NCI-H2196 treated with DMSO at 0.1 percent for 48 hours (cell line): Measurements from ENCODE around the gene LRP10.

Experiments used
- DNase-seq: peaks from one replicate; lab custom pipeline; 2025; ENCODE audit not compliant: unreplicated experiment; lab: John Stamatoyannopoulos, UW

The LRP10 gene

DNA sequence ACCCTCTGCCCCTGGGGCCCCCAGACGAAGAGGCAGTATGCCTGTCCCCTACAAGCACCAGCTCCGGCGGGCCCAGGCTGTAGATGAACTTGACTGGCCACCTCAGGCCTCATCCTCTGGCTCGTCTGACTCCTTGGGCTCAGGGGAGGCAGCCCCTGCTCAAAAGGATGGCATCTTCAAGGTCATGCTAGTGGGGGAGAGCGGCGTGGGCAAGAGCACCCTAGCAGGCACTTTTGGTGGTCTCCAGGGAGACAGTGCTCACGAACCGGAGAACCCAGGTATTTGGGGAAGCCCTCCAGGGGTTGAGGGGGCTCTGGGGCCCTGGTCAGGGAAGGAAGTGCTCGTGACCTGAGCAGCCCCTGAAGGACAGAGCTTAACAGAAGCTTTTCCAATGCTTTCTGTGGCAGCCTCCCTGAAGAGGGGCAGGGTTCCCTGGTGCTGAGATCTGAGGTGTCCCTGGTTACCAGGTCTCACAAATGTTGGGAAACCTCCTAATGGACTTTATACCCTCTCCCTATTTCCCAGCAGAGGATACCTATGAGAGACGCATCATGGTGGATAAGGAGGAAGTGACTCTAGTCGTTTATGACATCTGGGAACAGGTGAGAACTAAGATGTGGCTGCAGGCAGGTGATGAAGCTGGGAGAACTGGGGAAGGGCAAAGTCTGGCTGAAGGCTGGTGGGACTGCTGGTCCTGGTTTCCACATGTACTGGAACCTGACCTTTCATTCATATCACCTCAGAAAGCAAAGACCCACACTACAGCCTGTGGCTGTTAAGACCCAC, 13.4 kb downstream of the LRP10 start:
- no peak for DNase-seq

DNA sequence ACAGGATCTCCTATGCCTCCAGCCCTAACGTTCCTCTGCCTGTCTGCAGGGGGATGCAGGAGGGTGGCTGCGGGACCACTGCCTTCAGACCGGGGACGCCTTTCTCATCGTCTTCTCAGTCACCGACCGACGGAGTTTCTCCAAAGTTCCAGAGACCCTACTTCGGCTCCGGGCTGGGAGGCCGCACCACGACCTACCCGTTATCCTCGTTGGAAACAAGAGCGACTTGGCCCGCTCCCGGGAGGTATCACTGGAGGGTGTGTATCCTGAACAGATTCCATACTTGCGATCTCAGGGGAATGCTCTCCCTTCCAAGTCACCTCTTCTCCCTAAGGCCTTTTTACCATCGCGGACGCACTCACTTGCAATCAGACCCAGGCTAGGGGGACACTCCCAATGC, 14.4 kb downstream of the LRP10 start:
- DNase-seq = no peak

DNA sequence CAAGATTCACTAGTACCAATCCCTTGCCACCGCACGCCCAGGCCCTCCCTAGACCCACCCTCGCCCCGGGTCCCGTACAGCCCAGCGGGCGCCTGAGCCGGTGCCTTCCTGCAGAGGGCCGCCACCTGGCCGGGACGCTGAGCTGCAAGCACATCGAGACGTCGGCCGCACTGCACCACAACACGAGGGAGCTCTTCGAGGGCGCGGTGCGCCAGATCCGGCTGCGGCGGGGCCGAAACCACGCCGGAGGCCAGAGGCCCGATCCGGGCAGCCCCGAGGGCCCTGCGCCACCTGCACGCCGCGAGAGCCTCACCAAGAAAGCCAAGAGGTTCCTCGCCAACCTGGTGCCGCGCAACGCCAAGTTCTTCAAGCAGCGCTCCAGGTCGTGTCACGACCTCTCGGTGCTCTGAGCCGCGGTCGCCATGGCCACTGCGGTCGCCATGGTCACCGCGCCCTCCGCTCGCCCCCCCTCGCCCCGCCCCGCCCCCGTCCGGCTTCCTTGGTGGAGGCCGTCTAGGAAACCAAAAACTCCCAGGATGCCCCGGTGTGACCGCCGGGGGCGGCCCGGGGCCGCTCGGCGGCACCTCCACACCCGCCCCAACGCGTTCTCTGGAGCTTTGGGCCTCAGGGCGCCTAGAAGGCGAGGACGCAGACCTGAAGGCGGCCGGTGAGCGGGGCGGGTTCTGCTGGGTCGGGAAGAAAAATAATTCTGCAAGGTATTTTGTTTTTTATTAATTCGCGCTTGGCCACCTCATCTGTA, 15.1 kb downstream of the LRP10 start:
- peak; percentile 63 for DNase-seq

DNA sequence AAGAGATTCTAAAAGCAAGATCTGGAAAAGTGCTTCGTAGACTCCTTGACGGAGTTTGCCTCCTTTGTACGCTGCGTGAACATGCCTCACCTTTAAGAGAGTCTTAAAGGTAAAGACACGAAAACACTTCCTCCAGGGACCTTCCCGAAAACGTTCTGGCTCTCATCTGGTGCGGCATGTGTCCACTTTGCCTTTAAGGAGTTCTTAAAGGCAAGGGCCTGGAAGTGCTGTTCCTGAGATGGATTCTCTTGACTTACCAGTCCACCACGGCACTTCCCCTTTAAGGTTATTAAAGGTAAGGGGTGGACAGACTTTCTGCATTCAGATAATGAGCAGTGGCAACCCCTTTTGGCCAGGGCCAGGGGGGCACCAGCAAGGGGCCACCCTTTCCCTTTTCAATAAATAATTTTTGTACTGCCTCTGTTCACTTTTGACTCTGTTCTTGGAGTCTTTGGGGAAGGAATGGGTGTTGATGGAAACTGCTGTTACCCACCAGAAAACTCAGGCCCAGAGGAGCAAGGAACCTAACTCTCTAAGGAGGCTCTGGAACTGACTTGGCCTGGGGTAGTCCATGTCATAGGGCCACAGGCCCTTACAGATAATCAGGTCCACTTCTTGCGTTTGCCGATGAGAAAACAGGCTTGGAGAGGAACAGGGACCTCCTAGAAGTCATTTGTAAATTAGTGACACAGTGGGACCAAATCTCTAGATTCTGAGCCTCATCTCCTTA, 15.9 kb downstream of the LRP10 start:
- peak; percentile 91 for DNase-seq

DNA sequence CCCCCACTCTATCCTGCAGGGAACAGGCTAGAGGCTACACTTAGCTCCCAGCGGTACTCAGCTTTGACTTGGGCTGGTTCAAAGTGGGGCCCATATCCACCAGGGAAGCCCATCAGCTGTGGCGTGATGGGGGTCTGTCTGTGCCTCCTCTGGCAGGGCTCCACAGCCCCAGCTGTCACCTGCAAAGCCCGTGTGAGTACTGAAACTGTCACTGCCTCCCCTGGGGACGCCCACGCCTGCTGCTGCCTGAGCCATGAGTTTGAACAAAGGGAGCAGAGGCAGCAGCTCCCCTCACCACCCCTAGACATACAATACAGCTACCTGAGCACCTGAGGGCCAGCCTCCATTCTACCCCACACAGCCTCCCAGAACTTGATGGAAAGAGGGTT, 16.4 kb downstream of the LRP10 start:
- no peak for DNase-seq

DNA sequence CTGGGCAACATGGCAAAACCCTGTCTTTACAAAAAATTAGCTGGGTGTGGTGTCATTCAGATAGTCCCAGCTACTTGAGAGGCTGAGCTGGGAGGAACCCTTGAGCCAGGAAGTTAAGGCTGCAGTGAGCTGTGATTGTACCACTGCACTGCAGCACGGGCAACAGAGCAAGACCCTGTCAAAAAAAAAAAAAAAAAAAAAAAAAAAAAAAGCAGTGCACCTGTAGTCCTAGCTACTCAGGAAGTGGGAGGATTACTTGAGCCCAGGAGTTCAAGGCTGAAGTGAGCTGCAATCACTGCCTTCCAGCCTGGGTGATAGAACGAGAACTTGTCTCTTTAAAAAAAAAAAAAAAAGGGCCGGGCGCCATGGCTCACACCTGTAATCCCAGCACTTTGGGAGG, 17.1 kb downstream of the LRP10 start:
- no peak for DNase-seq

DNA sequence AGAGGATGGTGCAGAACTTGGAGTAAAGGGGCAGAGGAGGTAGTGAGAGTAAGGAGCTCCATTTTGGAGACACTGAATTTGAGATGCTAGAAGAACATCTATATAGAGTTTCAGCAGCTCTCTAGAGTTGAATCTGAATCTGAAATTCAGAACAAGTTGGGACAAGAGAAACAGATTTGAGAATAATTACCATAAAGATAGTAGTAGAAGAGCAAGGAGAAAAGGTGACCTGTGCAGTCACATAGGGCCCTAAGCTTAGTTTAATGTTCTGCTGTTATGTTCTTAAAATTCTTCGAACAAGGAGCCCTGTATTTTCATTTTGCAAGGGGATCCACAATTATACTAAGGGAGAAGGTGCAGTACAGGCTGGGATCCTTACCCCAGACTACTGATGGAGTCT, 18.9 kb downstream of the LRP10 start:
- no peak for DNase-seq

DNA sequence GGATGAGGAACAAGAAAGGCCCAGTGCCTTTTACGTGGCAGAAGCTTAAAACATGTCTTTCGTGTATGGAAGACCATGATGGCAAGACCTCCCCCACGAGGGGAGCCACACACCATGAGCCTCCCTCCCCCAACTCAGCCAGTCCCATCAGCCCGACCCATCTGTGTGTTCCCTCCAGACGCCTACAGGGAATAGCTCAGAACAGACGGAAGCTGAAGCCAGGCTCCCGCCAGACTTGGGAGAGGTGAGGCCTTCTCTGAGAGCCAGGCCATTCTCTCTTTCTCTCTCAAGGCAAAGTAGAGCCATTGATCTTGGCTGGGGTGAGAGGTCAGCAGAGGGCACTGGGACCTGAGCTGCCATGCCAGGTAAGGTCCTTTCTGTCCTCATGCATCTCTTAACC, 20.9 kb downstream of the LRP10 start:
- no peak for DNase-seq

DNA sequence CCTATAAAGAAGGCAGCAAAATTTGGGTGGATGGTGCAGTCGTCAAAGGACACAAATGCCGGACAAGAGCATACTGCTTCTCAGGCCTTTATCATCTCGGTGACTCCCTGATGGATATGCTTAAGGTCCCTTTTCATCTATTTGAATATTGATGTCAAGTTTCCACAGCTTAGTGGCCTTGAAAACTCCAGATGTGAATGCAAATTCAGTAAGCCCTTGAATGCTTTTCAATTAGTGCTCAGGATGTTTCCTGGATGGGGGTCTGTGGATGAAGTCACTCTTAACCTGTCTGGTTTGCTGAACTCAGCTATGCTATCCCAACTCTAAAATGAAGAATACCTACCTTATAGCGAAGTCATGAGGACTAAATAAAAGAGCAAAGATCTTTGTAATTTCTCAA, 22.2 kb downstream of the LRP10 start:
- DNase-seq = no peak

DNA sequence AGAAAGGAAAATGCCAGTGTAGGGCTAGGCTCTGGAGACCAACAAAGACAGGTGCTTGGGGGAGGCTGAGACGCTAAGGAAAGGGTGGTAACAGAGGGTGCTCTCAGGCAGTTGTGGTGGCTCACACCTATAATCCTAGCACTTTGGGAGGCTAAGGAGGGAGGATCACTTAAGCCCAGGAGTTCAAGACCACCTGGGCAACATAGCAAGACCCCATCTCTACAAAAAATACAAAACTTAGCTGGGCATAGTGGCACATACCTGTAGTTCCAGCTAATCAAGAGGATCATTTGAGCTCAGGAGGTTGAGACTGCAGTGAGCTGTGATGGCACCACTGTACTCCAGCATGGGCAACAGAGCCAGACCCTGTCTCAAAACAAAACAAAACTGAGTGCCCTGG, 23.9 kb downstream of the LRP10 start:
- DNase-seq = no peak

DNA sequence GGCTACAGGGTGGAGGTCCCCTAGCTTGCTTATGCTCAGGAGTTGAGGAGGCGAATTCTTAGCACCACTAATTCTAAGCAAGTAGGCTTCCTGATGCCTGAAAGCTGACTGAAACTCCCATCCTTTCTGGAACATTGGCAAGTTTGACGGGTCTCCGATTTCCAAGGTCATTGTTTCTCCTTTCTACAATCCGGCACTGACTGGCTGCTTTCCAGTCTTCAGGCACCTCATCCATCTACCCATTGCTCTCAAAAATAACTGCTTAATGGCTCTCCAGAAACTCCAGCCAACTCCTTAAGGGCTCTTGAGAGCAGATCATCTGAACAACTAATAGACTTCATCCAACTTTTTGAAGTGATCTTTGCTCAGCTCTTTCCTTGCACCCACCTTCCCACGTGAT, 24.8 kb downstream of the LRP10 start:
- no peak for DNase-seq

DNA sequence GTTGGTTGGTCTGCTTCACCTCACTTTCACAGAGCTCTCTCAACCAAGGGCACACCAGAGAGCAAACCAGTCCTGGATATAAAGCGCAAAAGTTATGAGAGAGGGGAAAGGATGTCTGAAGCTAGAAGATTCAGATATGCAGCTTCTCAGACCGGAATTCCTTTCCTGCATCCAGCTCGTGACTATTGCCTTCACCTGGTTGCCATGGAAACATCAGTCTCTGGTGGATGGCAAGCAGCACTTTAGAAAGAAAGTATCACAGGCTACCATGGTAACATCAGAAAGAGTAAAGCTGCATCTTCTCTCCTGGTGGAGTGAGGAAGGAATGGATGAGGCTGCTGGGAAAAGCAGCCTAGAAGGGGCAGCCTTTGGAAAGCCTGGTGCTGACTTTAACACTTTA, 25.2 kb downstream of the LRP10 start:
- DNase-seq = no peak

DNA sequence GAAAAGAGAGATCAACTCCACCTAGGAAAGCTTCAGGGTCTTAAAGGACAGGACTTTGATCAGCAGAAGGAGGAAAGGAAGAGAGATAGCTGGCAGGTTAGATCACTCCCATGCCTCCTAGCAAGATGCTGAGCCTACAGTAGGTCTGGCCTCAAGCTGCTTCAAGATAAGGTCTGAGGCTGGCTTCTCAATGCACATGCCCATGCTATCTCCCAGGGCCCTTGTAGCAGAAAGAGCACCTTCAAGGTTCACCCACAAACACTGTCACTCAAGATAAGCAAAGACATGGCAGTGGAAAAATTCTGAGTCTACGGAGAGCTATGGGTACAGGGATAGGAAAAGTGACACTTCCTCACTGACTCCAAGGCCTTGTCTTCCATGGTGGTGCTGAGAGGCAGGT, 25.8 kb downstream of the LRP10 start:
- DNase-seq = no peak

DNA sequence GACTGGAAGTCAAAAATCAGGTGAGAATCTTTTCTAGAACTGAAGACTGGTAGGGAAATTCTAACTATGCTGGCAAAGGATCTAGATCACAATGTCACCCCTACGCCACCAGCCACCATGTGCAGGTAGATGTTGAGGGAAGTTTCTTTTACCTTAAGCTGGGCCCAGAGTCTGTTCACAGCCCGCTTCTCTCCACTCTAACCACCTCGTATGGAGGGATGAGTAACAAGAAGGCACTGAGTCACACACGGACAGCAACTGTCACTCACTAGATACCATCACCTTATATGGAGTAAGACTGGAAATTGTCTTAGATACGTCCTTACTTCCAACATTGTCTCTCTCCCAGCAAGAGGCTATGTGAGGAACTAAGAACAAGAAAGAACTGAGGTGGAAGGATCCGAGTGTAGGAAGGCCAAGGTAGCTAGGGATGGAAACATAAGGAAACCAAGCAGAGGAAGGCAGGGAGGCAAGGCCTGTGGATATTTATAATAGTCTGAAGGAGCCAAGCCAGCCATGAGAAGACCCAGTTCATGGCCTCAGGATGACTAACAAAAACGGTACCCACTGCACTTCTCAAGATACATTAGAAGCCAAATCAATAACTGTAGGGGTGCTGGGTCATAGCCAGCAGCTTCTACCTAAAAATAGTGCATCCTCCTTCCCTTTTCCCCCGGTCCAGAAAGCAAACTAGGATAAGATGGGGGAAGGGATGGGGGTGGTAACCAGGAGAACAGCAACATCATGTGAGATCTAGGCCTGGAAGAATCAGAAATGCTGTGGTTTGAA, 27.0 kb downstream of the LRP10 start:
- no peak for DNase-seq

DNA sequence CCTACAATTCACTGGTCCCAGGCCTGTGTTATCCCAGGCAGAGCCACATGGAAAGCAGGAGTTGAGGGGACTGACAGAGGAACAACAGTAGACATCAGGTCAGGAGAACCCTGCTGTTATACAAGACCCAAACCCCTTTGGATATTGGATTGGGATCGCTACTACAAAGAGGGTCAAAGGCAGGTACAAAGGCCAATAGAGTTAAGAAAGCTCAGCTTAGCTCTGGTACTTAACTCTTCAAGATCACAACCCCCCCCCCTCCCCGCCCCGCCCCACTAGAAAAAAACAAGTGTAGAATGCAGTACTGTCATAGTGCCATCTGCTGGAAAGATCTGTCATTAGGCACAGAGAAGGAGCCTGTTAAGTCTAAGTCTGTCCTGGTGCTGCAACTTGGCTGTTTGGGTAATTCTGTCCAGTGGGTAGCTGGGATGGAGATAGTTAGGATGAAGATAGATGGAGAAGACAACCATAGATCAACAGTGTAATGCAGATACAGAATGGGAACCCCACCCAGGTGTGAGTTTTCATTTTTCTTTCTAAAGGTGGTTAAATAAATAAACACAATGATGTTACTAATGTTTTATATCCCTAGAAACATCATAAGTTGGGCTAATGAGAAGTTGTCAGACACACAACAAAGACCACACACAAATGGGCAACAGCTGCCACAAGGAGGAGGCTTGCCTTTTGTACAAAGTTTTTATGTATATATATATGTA, 28.7 kb downstream of the LRP10 start:
- peak; percentile 28 for DNase-seq

DNA sequence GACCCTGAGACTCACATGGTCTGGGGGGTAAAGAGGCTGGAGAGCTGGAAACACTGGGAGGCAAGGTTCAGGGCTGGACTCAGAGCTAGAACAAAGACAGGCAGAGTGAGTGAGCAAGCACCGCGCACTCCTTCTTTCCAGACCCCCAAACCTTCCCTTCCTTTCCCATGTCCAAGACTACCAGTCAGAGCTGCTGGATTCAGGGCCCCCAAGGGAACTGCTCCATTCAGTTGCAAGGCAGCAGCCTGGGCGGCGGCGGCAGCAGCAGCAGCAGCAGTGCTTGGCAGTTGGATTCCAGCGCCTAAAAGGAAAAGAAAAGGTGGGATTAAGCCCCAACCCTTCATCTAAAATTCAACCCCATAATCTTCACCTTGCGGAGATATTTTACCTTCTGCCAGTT, 30.3 kb downstream of the LRP10 start:
- DNase-seq = no peak

DNA sequence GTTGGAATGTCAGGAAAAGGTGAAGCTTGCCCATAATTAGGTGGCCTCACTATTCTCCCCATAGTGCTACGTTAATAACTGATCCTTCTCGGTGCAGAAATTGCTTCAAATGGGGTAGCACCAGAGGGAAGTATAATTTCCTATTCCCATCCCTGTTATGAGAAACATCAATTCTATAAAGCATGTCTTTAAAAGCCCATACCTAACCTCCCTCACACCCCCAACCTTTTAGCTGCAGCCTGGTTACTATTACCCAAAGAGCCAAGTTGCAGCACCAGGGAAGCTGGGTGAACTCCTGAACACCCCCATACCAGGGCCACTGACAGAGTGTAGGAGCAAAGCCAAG, 32.2 kb downstream of the LRP10 start:
- no peak for DNase-seq

DNA sequence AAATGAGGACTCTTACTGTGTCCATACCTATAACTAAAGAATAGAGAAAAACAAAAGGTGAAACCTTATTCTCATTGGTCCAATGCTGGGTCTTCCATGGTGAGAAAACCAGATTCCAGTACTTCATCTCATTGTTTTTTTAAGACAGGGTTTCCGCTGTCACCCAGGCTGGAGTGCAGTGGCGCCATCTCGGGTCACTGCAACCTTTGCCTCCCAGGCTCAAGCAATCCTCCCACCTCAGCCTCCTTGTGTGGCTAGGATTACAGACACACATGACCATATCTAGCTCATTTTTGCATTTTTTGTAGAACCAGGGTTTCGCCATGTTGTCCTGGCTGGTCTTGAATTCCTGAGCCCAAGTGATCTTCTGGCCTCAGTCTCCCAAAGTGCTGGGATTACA, 34.1 kb downstream of the LRP10 start:
- no peak for DNase-seq

DNA sequence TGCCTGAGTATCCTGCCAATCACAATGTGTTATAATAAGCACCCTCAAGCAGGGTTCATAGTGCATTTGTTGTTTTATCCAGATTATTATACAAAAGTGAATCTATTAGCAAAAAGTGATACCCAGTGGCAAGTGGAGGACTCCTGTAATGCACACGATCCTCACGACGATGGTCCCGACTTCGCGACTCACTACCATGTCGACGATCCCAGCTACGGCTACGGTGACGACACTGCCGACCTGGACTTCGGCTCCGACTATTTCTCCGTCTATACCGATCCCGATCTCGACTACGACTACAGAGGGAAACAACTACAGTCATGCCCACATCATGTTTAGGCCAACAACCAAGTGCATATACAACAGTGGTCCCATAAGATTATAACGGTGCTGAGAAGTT, 34.5 kb downstream of the LRP10 start:
- no peak for DNase-seq

DNA sequence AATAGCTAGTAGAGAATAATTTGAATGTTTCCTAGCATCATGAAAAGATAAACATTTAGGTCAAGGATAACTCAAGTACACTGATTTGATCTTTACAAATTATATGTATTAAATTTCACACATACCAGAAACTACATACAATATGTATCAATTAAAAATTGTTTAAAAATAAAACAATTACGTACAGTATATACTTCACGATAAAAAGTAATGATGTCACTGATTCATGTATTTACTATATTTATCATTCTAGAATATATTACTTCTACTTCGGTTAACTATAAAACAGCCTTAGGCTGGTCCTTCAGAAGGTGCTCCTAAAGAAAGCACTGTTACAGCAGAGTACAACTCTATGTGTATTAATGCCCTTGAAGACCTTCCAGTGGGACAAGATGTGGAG, 35.9 kb downstream of the LRP10 start:
- DNase-seq = no peak

DNA sequence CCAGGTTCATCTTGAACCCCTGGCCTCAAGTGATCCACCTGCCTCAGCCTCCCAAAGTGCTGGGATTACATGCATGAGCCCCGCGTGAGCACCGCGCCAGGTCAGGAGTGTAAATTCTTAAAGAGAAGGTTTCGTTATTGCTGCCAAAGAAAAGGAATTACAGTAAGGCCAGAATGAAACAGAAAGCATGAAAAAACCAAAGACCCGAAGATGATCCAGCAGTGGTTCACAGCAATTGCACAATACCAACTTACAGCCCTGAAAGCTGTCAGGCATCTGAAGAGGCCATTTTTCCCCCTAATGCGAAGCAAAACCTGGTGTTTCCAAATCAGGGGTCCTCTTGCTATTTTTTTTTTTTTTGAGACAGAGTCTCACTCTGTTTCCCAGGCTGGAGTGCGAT, 37.1 kb downstream of the LRP10 start:
- no peak for DNase-seq
